HUES64 (cell line): ENCODE measurements around the gene KSR2.

Experiments
- H3K27ac ChIP-seq: 2 replicates; pipeline ENCODE4 v1.7.0; 2013; ENCODE audit warnings: low read depth, low read length, inconsistent platforms
- H3K27me3 ChIP-seq: 2 replicates; pipeline ENCODE4 v1.6.1; 2013; ENCODE audit warnings: mild to moderate bottlenecking, low read length; ENCODE audit not compliant: insufficient read depth
- H3K36me3 ChIP-seq: 2 replicates; pipeline ENCODE4 v1.6.1; 2013; ENCODE audit warnings: mild to moderate bottlenecking, low read length; ENCODE audit not compliant: insufficient read depth
- H3K4me1 ChIP-seq: 2 replicates; pipeline ENCODE4 v1.6.1; 2013; ENCODE audit warnings: mild to moderate bottlenecking, low read length, moderate library complexity; ENCODE audit not compliant: insufficient read depth
- H3K4me3 ChIP-seq: 2 replicates; pipeline ENCODE4 v1.5.1; 2013; ENCODE audit warnings: mild to moderate bottlenecking, low read length, moderate library complexity
- H3K9ac ChIP-seq: 2 replicates; pipeline ENCODE4 v1.6.1; 2013; ENCODE audit warnings: mild to moderate bottlenecking, low read depth, low read length
- H3K9me3 ChIP-seq: 2 replicates; pipeline ENCODE4 v1.6.1; 2013; ENCODE audit warnings: low read depth, low read length; ENCODE audit not compliant: insufficient read depth
- WGBS: fragments of 150-250, 120-280 bp; methylation state at CpG from one replicate; pipeline ENCODE4 v1.1.7; 2013; ENCODE audit warnings: missing lambda C conversion rate; 5-methylcytosine and 5-hydroxymethylcytosine counted together

KSR2 gene

GRCh38 chr12:117835156-117835555, 133.6 kb downstream of the KSR2 start:
- H3K27me3 ChIP-seq, result 0 out of 2 replicates have a peak, but pooled peaks cover 2% of the 10 kb centered on the region
- WGBS, result 95% methylated on average over 7 of the region's 7 CpGs

GRCh38 chr12:117832459-117833457, 136.0 kb downstream of the KSR2 start:
- no peak overlapping the region for H3K27ac ChIP-seq
- H3K9me3 ChIP-seq, result peaks cover 12% of the 10 kb centered on the region; the same call in 1 of the 2 replicates
- H3K4me1 ChIP-seq, result peaks cover 2% of the 10 kb centered on the region; the same call in 1 of the 2 replicates
- no peak overlapping the region for H3K9ac ChIP-seq
- 94% methylated on average over 11 of the region's 13 CpGs for WGBS
- H3K4me3 ChIP-seq, result no peak overlapping the region
- no peaks in the 10 kb centered on the region for H3K36me3 ChIP-seq
- 0 out of 2 replicates have a peak, but pooled peaks cover 2% of the 10 kb centered on the region for H3K27me3 ChIP-seq

More at GRCh38 chr12:117835156-117835555, 133.6 kb downstream of the KSR2 start:
- Histone ChIP-seq H3K36me3 (no peaks in the 10 kb centered on the region), H3K9ac (no peak overlapping the region), H3K4me1 (peaks cover 3% of the 10 kb centered on the region; the same call in 1 of the 2 replicates), H3K9me3 (no peaks in the 10 kb centered on the region), H3K27ac (no peak overlapping the region), H3K4me3 (no peak overlapping the region)

GRCh38 chr12:117830471-117830870, 138.3 kb downstream of the KSR2 start:
- Histone ChIP-seq H3K4me1 (no peaks in the 10 kb centered on the region), H3K27me3 (no peaks in the 10 kb centered on the region), H3K27ac (no peak overlapping the region), H3K4me3 (no peak overlapping the region), H3K9me3 (peaks cover 12% of the 10 kb centered on the region; the same call in 1 of the 2 replicates), H3K36me3 (no peaks in the 10 kb centered on the region), H3K9ac (no peak overlapping the region)
- WGBS, result 91% methylated on average over 4 of the region's 5 CpGs

- Histone ChIP-seq H3K27me3 (no peaks in the 10 kb centered on the region), H3K4me1 (no peaks in the 10 kb centered on the region), H3K27ac (no peak overlapping the region), H3K4me3 (no peak overlapping the region), H3K9me3 (peaks cover 12% of the 10 kb centered on the region; the same call in 1 of the 2 replicates), H3K36me3 (no peaks in the 10 kb centered on the region), H3K9ac (no peak overlapping the region)
- 95% methylated on average over 2 of the region's 2 CpGs for WGBS
Observed at GRCh38 chr12:117829108-117829507, 139.7 kb downstream of the KSR2 start.

- Histone ChIP-seq H3K9me3 (peaks cover 12% of the 10 kb centered on the region; the same call in 1 of the 2 replicates), H3K27ac (no peak overlapping the region), H3K4me3 (no peak overlapping the region), H3K9ac (no peak overlapping the region), H3K27me3 (no peaks in the 10 kb centered on the region), H3K36me3 (no peaks in the 10 kb centered on the region), H3K4me1 (no peaks in the 10 kb centered on the region)
- 91% methylated on average over 2 of the region's 2 CpGs for WGBS
Observed at GRCh38 chr12:117827660-117828059, 141.1 kb downstream of the KSR2 start.

GRCh38 chr12:117825827-117826226, 143.0 kb downstream of the KSR2 start:
- H3K9ac ChIP-seq, result no peak overlapping the region
- H3K36me3 ChIP-seq, result no peaks in the 10 kb centered on the region
- WGBS, result 93% methylated on average over 3 of the region's 3 CpGs
- no peak overlapping the region for H3K4me3 ChIP-seq
- H3K9me3 ChIP-seq, result peaks cover 12% of the 10 kb centered on the region; the same call in 1 of the 2 replicates
- H3K27ac ChIP-seq, result no peak overlapping the region
- no peaks in the 10 kb centered on the region for H3K4me1 ChIP-seq
- H3K27me3 ChIP-seq, result no peaks in the 10 kb centered on the region

- no peaks in the 10 kb centered on the region for H3K36me3 ChIP-seq
- H3K9ac ChIP-seq, result no peak overlapping the region
- no peaks in the 10 kb centered on the region for H3K9me3 ChIP-seq
- H3K27me3 ChIP-seq, result no peaks in the 10 kb centered on the region
- no peaks in the 10 kb centered on the region for H3K4me1 ChIP-seq
- 90% methylated on average over 5 of the region's 6 CpGs for WGBS
- H3K4me3 ChIP-seq, result no peak overlapping the region
- no peak overlapping the region for H3K27ac ChIP-seq
Observed at GRCh38 chr12:117821480-117822175, 147.2 kb downstream of the KSR2 start.

GRCh38 chr12:117820216-117820907, 148.4 kb downstream of the KSR2 start:
- 90% methylated on average over 8 of the region's 12 CpGs for WGBS
- H3K27me3 ChIP-seq, result no peaks in the 10 kb centered on the region
- H3K9ac ChIP-seq, result no peak overlapping the region
- no peaks in the 10 kb centered on the region for H3K4me1 ChIP-seq
- no peaks in the 10 kb centered on the region for H3K36me3 ChIP-seq
- no peak overlapping the region for H3K27ac ChIP-seq
- no peak overlapping the region for H3K4me3 ChIP-seq
- H3K9me3 ChIP-seq, result no peaks in the 10 kb centered on the region

GRCh38 chr12:117819160-117819559, 149.6 kb downstream of the KSR2 start:
- Histone ChIP-seq H3K4me3 (no peak overlapping the region), H3K9ac (no peak overlapping the region), H3K9me3 (no peaks in the 10 kb centered on the region), H3K27me3 (no peaks in the 10 kb centered on the region), H3K4me1 (no peaks in the 10 kb centered on the region), H3K27ac (no peak overlapping the region), H3K36me3 (no peaks in the 10 kb centered on the region)
- 73% methylated on average over 3 of the region's 4 CpGs for WGBS

GRCh38 chr12:117818400-117818799, 150.4 kb downstream of the KSR2 start:
- Histone ChIP-seq H3K27ac (no peak overlapping the region), H3K9me3 (no peaks in the 10 kb centered on the region), H3K27me3 (no peaks in the 10 kb centered on the region), H3K9ac (no peak overlapping the region), H3K36me3 (no peaks in the 10 kb centered on the region), H3K4me3 (no peak overlapping the region), H3K4me1 (no peaks in the 10 kb centered on the region)
- WGBS, result 61% methylated on average over 5 of the region's 5 CpGs
